NCI-H82 (cell line): ENCODE results near the gene SULT1A2.

Experiments used
- DNase-seq: peaks from one replicate; lab custom pipeline; 2025; lab: John Stamatoyannopoulos, UW

Gene SULT1A2

GRCh38 chr16:28591355-28591754 lies 5.5 kb downstream of the SULT1A2 start:
- DNase-seq, result no peak

GRCh38 chr16:28590384-28591340 lies 6.2 kb downstream of the SULT1A2 start:
- DNase-seq, result no peak

GRCh38 chr16:28589930-28590329 lies 6.9 kb downstream of the SULT1A2 start:
- DNase-seq, result no peak

- no peak for DNase-seq
Observed at GRCh38 chr16:28589069-28589468, 7.8 kb downstream of the SULT1A2 start.

- DNase-seq, result no peak
Observed at GRCh38 chr16:28587386-28587785, 9.5 kb downstream of the SULT1A2 start.

GRCh38 chr16:28586466-28586865 lies 10.4 kb downstream of the SULT1A2 start:
- no peak for DNase-seq

GRCh38 chr16:28585674-28586073 lies 11.2 kb downstream of the SULT1A2 start:
- peak; percentile 57 for DNase-seq

- DNase-seq, result no peak
Observed at GRCh38 chr16:28580726-28581315, 16.0 kb downstream of the SULT1A2 start.

GRCh38 chr16:28575446-28576109 lies 21.3 kb downstream of the SULT1A2 start:
- no peak for DNase-seq

- DNase-seq, result no peak
Observed at GRCh38 chr16:28574925-28575324, 21.9 kb downstream of the SULT1A2 start.

GRCh38 chr16:28573738-28574718 lies 22.8 kb downstream of the SULT1A2 start:
- DNase-seq, result no peak

- DNase-seq, result no peak
Observed at GRCh38 chr16:28572696-28573510, 23.9 kb downstream of the SULT1A2 start.

- no peak for DNase-seq
Observed at GRCh38 chr16:28569968-28570752, 26.7 kb downstream of the SULT1A2 start.

- no peak for DNase-seq
Observed at GRCh38 chr16:28569021-28569420, 27.8 kb downstream of the SULT1A2 start.

GRCh38 chr16:28567292-28567691 lies 29.6 kb downstream of the SULT1A2 start:
- DNase-seq, result no peak

- peak; percentile 87 for DNase-seq
Observed at GRCh38 chr16:28566233-28566925, 30.5 kb downstream of the SULT1A2 start.

- no peak for DNase-seq
Observed at GRCh38 chr16:28563218-28563617, 33.6 kb downstream of the SULT1A2 start.

GRCh38 chr16:28562199-28562598 lies 34.7 kb downstream of the SULT1A2 start:
- DNase-seq, result no peak

- DNase-seq, result no peak
Observed at GRCh38 chr16:28561557-28562187, 35.2 kb downstream of the SULT1A2 start.
